Retinal pigment epithelial cell (primary cell): ENCODE results near the gene NFX1.

Experiments
- DNase-seq: peaks from one replicate; pipeline ENCODE4 v3.0.0-alpha.2; 2010; ENCODE audit warnings: low read depth
- H3K4me3 ChIP-seq: 2 replicates; pipeline ENCODE4 v1.5.1; 2011; ENCODE audit warnings: mild to moderate bottlenecking, low read length, control low read depth, moderate library complexity
- CTCF ChIP-seq: conservative IDR thresholded peaks from 2 replicates; pipeline ENCODE4 v1.5.1; 2011; ENCODE audit warnings: low read depth, low read length, control low read depth, inconsistent platforms

NFX1 gene

DNA sequence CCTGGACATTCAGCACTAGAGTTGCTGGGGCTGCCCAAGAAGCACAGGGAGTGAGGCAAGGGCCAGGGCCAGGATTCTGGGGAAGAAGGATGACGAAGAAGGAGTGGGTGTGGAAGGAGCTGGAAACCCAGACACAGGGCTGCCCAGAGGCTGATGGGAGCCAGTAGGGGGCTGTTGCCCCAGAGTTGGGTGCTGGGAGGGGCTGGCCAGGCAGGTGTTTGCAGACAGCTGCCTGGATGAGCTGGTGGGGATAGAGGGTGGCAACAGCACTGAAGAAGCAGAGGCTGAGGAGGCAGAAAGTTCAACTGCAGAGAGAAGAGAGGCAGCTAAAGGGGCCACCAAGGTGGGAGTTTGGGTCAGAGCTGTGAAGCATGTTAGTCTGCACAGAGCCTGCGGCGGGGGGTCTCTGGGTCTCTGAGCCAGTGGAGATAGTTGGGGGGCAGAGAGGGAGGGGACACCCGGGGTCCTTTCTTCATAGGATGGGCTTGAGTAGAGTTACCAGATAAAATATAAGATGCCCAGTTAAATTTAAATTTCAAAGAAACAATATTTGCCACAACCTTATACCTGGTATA is 114.6 kb downstream of the NFX1 start:
- no peak for DNase-seq
- no peak for TF ChIP-seq CTCF
- no peak overlapping the region for H3K4me3 ChIP-seq

DNA sequence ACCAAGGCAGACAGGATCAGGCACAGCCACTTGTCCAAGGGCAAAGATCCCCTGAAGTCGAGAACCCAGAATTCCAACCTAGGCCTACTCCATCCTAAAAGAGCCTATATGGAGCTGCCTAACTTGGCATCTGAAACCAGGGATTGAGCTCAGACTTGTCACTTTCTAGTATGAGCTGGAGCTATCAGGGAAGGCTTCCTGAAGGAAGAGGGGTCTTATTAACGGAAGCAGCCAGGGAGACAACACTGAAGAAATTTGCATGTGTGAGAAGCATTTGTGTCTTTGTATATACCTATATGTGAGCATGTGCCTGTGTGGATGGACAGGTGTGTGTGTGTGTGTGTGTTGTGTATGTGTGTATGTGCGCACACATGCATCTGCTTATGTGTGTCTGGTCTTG is 116.7 kb downstream of the NFX1 start:
- DNase-seq, result no peak
- H3K4me3 ChIP-seq, result no peak overlapping the region
- TF ChIP-seq CTCF, result no peak

GRCh38 chr9:33408087-33408486 is 117.8 kb downstream of the NFX1 start:
- no peak for DNase-seq
- H3K4me3 ChIP-seq, result no peak overlapping the region
- no peak for TF ChIP-seq CTCF

DNA sequence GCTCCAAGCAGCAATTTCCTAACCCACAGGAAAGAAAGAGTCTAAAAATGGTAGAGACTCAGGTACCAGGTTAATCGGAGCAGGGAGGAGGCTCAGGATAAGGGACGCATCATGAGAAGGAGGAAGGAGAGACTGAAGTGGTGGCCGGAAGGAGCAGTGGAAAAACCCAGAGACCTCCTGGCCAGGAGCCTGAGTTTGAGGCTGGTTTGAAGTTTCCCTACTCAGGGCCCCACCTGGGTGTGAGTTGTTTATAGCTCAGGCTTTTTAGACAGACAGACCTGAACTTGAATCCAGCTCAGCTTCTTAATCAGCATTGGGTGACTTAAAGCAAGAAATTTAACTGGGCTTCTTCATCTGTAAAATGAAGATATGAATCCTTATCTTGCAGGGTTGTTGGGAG is 124.0 kb downstream of the NFX1 start:
- TF ChIP-seq CTCF, result no peak
- DNase-seq, result no peak
- no peak overlapping the region for H3K4me3 ChIP-seq

- no peak for TF ChIP-seq CTCF
- no peak for DNase-seq
- no peak overlapping the region for H3K4me3 ChIP-seq
These were observed 124.7 kb downstream of the NFX1 start for GRCh38 chr9:33414889-33415500.

GRCh38 chr9:33415501-33416038 is 125.3 kb downstream of the NFX1 start:
- peak; percentile 8 for DNase-seq
- H3K4me3 ChIP-seq, result no peak overlapping the region

More at GRCh38 chr9:33415501-33416038, 125.3 kb downstream of the NFX1 start:
- peak; percentile 87 for TF ChIP-seq CTCF
